ACHN (cell line): ENCODE data around the gene SUCO.

Experiments
- DNase-seq: peaks from one replicate; pipeline ENCODE4 v3.0.0-alpha.2; 2015
- in situ Hi-C: cut with HindIII; loops from 2 replicates; pipeline ENCODE4 v1.10.0; 2017; ENCODE audit warnings: low sequenced_read_pairs, low pct_ligation_motif_present, low pct_unique_long_range_greater_than_20kb

Gene SUCO

GRCh38 chr1:172627702-172628101 is 94.8 kb downstream of the SUCO start:
- in situ Hi-C loops: no loop called here
- DNase-seq: no peak

- in situ Hi-C loops: no loop called here
- no peak for DNase-seq
These were observed 95.5 kb downstream of the SUCO start for GRCh38 chr1:172628401-172628800.

- no peak for DNase-seq
- in situ Hi-C loops: no loop called here
These were observed 96.2 kb downstream of the SUCO start for GRCh38 chr1:172629170-172629569.

GRCh38 chr1:172629638-172630037 is 96.7 kb downstream of the SUCO start:
- in situ Hi-C loops: no loop called here
- DNase-seq: no peak

GRCh38 chr1:172630056-172630818 is 97.3 kb downstream of the SUCO start:
- DNase-seq: peak; percentile 25

GRCh38 chr1:172630868-172631267 is 97.9 kb downstream of the SUCO start:
- in situ Hi-C loops: no loop called here
- no peak for DNase-seq

More at GRCh38 chr1:172630056-172630818, 97.3 kb downstream of the SUCO start:
- in situ Hi-C loops: no loop called here

GRCh38 chr1:172637522-172637921 is 104.6 kb downstream of the SUCO start:
- in situ Hi-C loops: no loop called here
- DNase-seq: peak; percentile 75

- DNase-seq: peak; percentile 15
- in situ Hi-C loops: no loop called here
These were observed 105.3 kb downstream of the SUCO start for GRCh38 chr1:172638249-172638648.

- peak; percentile 97 for DNase-seq
- in situ Hi-C loops: no loop called here
These were observed 106.2 kb downstream of the SUCO start for GRCh38 chr1:172638885-172639831.

GRCh38 chr1:172640111-172640510 is 107.2 kb downstream of the SUCO start:
- in situ Hi-C loops: no loop called here
- no peak for DNase-seq

- in situ Hi-C loops: no loop called here
- DNase-seq: no peak
These were observed 108.5 kb downstream of the SUCO start for GRCh38 chr1:172641492-172641891.

- no peak for DNase-seq
- in situ Hi-C loops: no loop called here
These were observed 110.0 kb downstream of the SUCO start for GRCh38 chr1:172642970-172643369.

GRCh38 chr1:172646653-172647052 is 113.7 kb downstream of the SUCO start:
- no peak for DNase-seq
- in situ Hi-C loops: no loop called here

GRCh38 chr1:172647110-172647564 is 114.2 kb downstream of the SUCO start:
- in situ Hi-C loops: no loop called here
- no peak for DNase-seq

- in situ Hi-C loops: no loop called here
- DNase-seq: no peak
These were observed 115.0 kb downstream of the SUCO start for GRCh38 chr1:172647987-172648386.

GRCh38 chr1:172650474-172651193 is 117.7 kb downstream of the SUCO start:
- in situ Hi-C loops: no loop called here
- no peak for DNase-seq

GRCh38 chr1:172653015-172653709 is 120.2 kb downstream of the SUCO start:
- DNase-seq: no peak
- in situ Hi-C loops: no loop called here

GRCh38 chr1:172654535-172654934 is 121.6 kb downstream of the SUCO start:
- peak; percentile 60 for DNase-seq
- in situ Hi-C loops: no loop called here
